Endothelial cell of umbilical vein (primary cell): Measurements from ENCODE around the gene AGT.

Experiments used
- POLR2AphosphoS5 ChIP-seq: IDR thresholded peaks from 2 replicates; pipeline ENCODE4 v1.6.1; 2012; ENCODE audit warnings: low read depth, mild to moderate bottlenecking, control low read depth, low read length, moderate library complexity; ENCODE audit not compliant: insufficient read depth
- TF ChIP-seq, protein P1 (sequence below), 2 donors: IDR thresholded peaks; 1 replicate in 1 of 2; 2 replicates in 1 of 2; pipeline ENCODE4 v1.5.1; 2011; ENCODE audit warnings: low read length in 2 of 2, mild to moderate bottlenecking in 2 of 2, moderate library complexity in 2 of 2, control low read depth in 1 of 2, inconsistent platforms in 1 of 2, low read depth in 1 of 2; ENCODE audit not compliant: insufficient read depth in 1 of 2; ENCODE audit errors: extremely low read depth in 1 of 2

DNA sequence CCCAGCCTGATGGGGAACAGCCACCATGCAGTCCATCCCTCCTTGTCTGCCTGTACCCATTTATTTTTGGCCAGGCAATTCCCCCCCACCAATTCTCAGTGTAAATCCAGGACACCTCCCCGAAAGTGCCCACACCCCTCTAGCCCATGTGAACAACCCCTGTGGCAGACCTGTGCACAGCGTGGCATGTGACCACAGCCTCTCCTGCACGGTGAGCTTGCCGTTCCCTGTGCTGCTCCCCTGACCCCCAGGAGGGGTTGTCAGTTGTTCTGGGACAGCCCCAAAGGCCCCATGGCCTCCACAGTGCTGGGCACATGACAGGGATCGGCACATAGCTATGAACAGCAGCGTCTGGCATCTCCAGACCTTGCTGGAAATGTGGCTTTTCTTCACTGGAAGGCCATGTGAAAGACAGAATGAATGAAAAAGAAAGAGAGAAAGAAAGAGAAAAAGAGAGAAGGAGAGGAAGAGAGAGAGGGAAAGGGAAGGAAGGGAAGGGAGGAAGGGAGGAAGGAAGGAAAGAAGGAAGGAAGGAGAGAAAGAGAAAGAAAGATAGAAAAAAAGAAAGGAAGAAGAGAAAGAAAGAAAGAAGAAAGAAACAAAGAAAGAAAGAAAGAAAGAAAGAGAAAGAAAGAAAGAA lies 37.2 kb upstream of the AGT start:
- TF ChIP-seq, protein P1, sequence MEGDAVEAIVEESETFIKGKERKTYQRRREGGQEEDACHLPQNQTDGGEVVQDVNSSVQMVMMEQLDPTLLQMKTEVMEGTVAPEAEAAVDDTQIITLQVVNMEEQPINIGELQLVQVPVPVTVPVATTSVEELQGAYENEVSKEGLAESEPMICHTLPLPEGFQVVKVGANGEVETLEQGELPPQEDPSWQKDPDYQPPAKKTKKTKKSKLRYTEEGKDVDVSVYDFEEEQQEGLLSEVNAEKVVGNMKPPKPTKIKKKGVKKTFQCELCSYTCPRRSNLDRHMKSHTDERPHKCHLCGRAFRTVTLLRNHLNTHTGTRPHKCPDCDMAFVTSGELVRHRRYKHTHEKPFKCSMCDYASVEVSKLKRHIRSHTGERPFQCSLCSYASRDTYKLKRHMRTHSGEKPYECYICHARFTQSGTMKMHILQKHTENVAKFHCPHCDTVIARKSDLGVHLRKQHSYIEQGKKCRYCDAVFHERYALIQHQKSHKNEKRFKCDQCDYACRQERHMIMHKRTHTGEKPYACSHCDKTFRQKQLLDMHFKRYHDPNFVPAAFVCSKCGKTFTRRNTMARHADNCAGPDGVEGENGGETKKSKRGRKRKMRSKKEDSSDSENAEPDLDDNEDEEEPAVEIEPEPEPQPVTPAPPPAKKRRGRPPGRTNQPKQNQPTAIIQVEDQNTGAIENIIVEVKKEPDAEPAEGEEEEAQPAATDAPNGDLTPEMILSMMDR (IDR thresholded peaks at IDR 0.05; ENCODE audit: extremely low read depth in 1 of 2, insufficient read depth in 1 of 2, low read depth in 1 of 2, low read length in 2 of 2) = no peak
- no peak for TF ChIP-seq POLR2AphosphoS5
